ENCODE measurements around the gene SCN4A. TPM values are rescaled to one million over a fixed set of nuclear protein-coding genes. Genes with fewer than 3 reads are reported as not detected.
A peak's percentile ranks its signal among the peaks of the same experiment; 100 is the strongest.

SCN4A gene
- polyA plus RNA-seq, 3 donors: 0.83 to 1.3 (median 1.2) TPM

GRCh38 chr17:64003526-64004121 lies 30.9 kb upstream of the SCN4A start:
- no peak for DNase-seq (ENCODE audit: extremely low read depth in 1 of 11, low read depth in 9 of 11, low spot score in 4 of 11)

- no peak for DNase-seq (ENCODE audit: extremely low read depth in 1 of 11, low read depth in 9 of 11, low spot score in 4 of 11)
Measured at GRCh38 chr17:64002658-64003525, 30.2 kb upstream of the SCN4A start.

GRCh38 chr17:64001763-64002529 lies 29.2 kb upstream of the SCN4A start:
- DNase-seq (ENCODE audit: extremely low read depth in 1 of 11, low read depth in 9 of 11, low spot score in 4 of 11): no peak

GRCh38 chr17:64001091-64001579 lies 28.4 kb upstream of the SCN4A start:
- no peak for DNase-seq (ENCODE audit: extremely low read depth in 1 of 11, low read depth in 9 of 11, low spot score in 4 of 11)

GRCh38 chr17:63999680-64000531 lies 27.2 kb upstream of the SCN4A start:
- no peak for DNase-seq (ENCODE audit: extremely low read depth in 1 of 11, low read depth in 9 of 11, low spot score in 4 of 11)

GRCh38 chr17:63998721-63999679 lies 26.3 kb upstream of the SCN4A start:
- DNase-seq (ENCODE audit: extremely low read depth in 1 of 11, low read depth in 9 of 11, low spot score in 4 of 11): no peak

- peak in 10 of 11 donors; percentile 47 to 82 (median 72) for DNase-seq (ENCODE audit: extremely low read depth in 1 of 11, low read depth in 9 of 11, low spot score in 4 of 11)
Measured at GRCh38 chr17:63998050-63998720, 25.5 kb upstream of the SCN4A start, which contains the start of gene PRR29. PRR29 (plus strand) TSS chr17:63998351; CDS start chr17:63998365, 14 bp downstream.

GRCh38 chr17:63997341-63998048 lies 24.8 kb upstream of the SCN4A start:
- no peak for DNase-seq (ENCODE audit: extremely low read depth in 1 of 11, low read depth in 9 of 11, low spot score in 4 of 11)

GRCh38 chr17:63996430-63997182 lies 23.9 kb upstream of the SCN4A start:
- DNase-seq (ENCODE audit: extremely low read depth in 1 of 11, low read depth in 9 of 11, low spot score in 4 of 11): no peak

GRCh38 chr17:63995626-63996025 lies 22.9 kb upstream of the SCN4A start:
- DNase-seq (ENCODE audit: extremely low read depth in 1 of 11, low read depth in 9 of 11, low spot score in 4 of 11): no peak

- no peak for DNase-seq (ENCODE audit: extremely low read depth in 1 of 11, low read depth in 9 of 11, low spot score in 4 of 11)
Measured at GRCh38 chr17:63993368-63993985, 20.8 kb upstream of the SCN4A start.

GRCh38 chr17:63991611-63992010 lies 18.9 kb upstream of the SCN4A start:
- DNase-seq (ENCODE audit: extremely low read depth in 1 of 11, low read depth in 9 of 11, low spot score in 4 of 11): no peak

GRCh38 chr17:63989622-63990345 lies 17.1 kb upstream of the SCN4A start:
- no peak for DNase-seq (ENCODE audit: extremely low read depth in 1 of 11, low read depth in 9 of 11, low spot score in 4 of 11)

GRCh38 chr17:63988741-63989621 lies 16.3 kb upstream of the SCN4A start:
- peak in 4 of 11 donors; percentile 17 to 45 (median 38) for DNase-seq (ENCODE audit: extremely low read depth in 1 of 11, low read depth in 9 of 11, low spot score in 4 of 11)
